Motor neuron (in vitro differentiated cells): ENCODE measurements around the gene HPSE2. TPM values are rescaled to one million over a fixed set of nuclear protein-coding genes. Genes with fewer than 3 reads are reported as not detected.

ENCODE experiments used
- ATAC-seq, 8 experiments: fragments of 200-7000 bp; cut with Tn5 transposase; replicated peaks in 6 of 8; 2 replicates each; pipeline ENCODE4 v1.8.0; 2021; ENCODE audit warnings: mild to moderate bottlenecking in 8 of 8, moderate library complexity in 8 of 8
- H3K27ac ChIP-seq, 2 donors: fragments of 250-450 bp; sonication (Bioruptor Pico); 2 replicates each; pipeline ENCODE4 v1.9.0; 2021; ENCODE audit warnings: antibody characterized with exemption in 2 of 2, mild to moderate bottlenecking in 2 of 2, moderate library complexity in 1 of 2
- H3K4me1 ChIP-seq, 2 donors: fragments of 250-450 bp; sonication (Bioruptor Pico); replicated peaks in 1 of 2; 2 replicates each; pipeline ENCODE4 v1.6.1; 2021; ENCODE audit warnings: antibody characterized with exemption in 2 of 2, mild to moderate bottlenecking in 2 of 2, moderate library complexity in 1 of 2
- H3K4me3 ChIP-seq, 5 donors: fragments of 250-450 bp; sonication (Bioruptor Pico); 2 replicates each; pipeline ENCODE4 v1.9.0; 2021; ENCODE audit warnings: antibody characterized with exemption in 5 of 5, mild to moderate bottlenecking in 5 of 5, moderate library complexity in 4 of 5
- WGBS, 10 experiments: fragments of 450-650 bp; shearing (Covaris generic); methylation state at CpG; one replicate each; pipeline ENCODE4 v1.0.0; 2022; 5-methylcytosine and 5-hydroxymethylcytosine counted together
- in situ Hi-C, 9 experiments: fragments of 400-800 bp; cut with MboI; loops; one replicate each; pipeline ENCODE4 v1.15.0; 2021; ENCODE audit warnings: low sequenced_read_pairs in 9 of 9, low pct_unique_long_range_greater_than_20kb in 2 of 9; ENCODE audit not compliant: unreplicated experiment in 9 of 9
- total RNA-seq, 8 experiments: library from RNA; unstranded; fragments of 300-600 nt; gene quantifications; 2 replicates each; pipeline versions ENCODE4 v1.2.3 to v1.2.4, GENCODE V29; 2022

Gene HPSE2
- total RNA-seq, 8 experiments from 2014 or later: 0.05 to 0.62 (median 0.13) TPM; not detected in 1

GRCh38 chr10:98487649-98488048, 748.0 kb downstream of the HPSE2 start:
- Histone ChIP-seq H3K4me3 (no peak overlapping the region), H3K4me1 (no peaks in the 10 kb centered on the region), H3K27ac (no peak overlapping the region)
- in situ Hi-C loops: loop anchor here in 1 of 9 experiments (25.0 kb wide), 1 partner anchor 175 kb away; no protein-coding TSS in a partner anchor
- WGBS, 10 experiments: 59 to 100% (median 81%) methylated on average over 1 to 3 of the region's 3 CpGs; no CpG with 5 or more reads in 2 of the 10 experiments
- ATAC-seq: no peak

GRCh38 chr10:98486421-98486820, 749.2 kb downstream of the HPSE2 start:
- ATAC-seq: peak in 2 of 8 experiments; percentile 69 to 73
- no peaks in the 10 kb centered on the region for H3K4me1 ChIP-seq
- no peak overlapping the region for H3K4me3 ChIP-seq
- no peak overlapping the region for H3K27ac ChIP-seq
- in situ Hi-C loops: loop anchor here in 1 of 9 experiments (25.0 kb wide), 1 partner anchor 176 kb away; no protein-coding TSS in a partner anchor
- 17 to 100% (median 62%) methylated on average over 1 to 3 of the region's 3 CpGs for WGBS, 10 experiments

- ATAC-seq: no peak
- in situ Hi-C loops: loop anchor here in 1 of 9 experiments (25.0 kb wide), 1 partner anchor 176 kb away; no protein-coding TSS in a partner anchor
- H3K27ac ChIP-seq: no peak overlapping the region
- 40 to 100% (median 67%) methylated on average over 1 to 2 of the region's 2 CpGs; no CpG with 5 or more reads in 6 of the 10 experiments for WGBS, 10 experiments
- no peaks in the 10 kb centered on the region for H3K4me1 ChIP-seq
- H3K4me3 ChIP-seq: no peak overlapping the region
These were observed 749.7 kb downstream of the HPSE2 start for GRCh38 chr10:98485959-98486358.

- in situ Hi-C loops: loop anchor here in 1 of 9 experiments (25.0 kb wide), 1 partner anchor 179 kb away; no protein-coding TSS in a partner anchor
- no peak for ATAC-seq
- H3K27ac ChIP-seq: no peak overlapping the region
- H3K4me3 ChIP-seq: no peak overlapping the region
- no peaks in the 10 kb centered on the region for H3K4me1 ChIP-seq
These were observed 752.0 kb downstream of the HPSE2 start for GRCh38 chr10:98483658-98484057.

GRCh38 chr10:98482096-98482495, 753.6 kb downstream of the HPSE2 start:
- 67 to 100% (median 90%) methylated on average over 1 to 2 of the region's 2 CpGs; no CpG with 5 or more reads in 4 of the 10 experiments for WGBS, 10 experiments
- in situ Hi-C loops: loop anchor here in 1 of 9 experiments (25.0 kb wide), 1 partner anchor 180 kb away; no protein-coding TSS in a partner anchor
- Histone ChIP-seq H3K27ac (no peak overlapping the region), H3K4me3 (no peak overlapping the region), H3K4me1 (no peaks in the 10 kb centered on the region)
- no peak for ATAC-seq

- Histone ChIP-seq H3K4me1 (no peaks in the 10 kb centered on the region), H3K4me3 (no peak overlapping the region), H3K27ac (no peak overlapping the region)
- 40 to 93% (median 70%) methylated on average over 2 to 5 of the region's 5 CpGs; no CpG with 5 or more reads in 1 of the 10 experiments for WGBS, 10 experiments
- no peak for ATAC-seq
- in situ Hi-C loops: loop anchor here in 1 of 9 experiments (25.0 kb wide), 1 partner anchor 181 kb away; no protein-coding TSS in a partner anchor
These were observed 754.2 kb downstream of the HPSE2 start for GRCh38 chr10:98481404-98481945.

GRCh38 chr10:98478430-98479222, 757.0 kb downstream of the HPSE2 start:
- H3K27ac ChIP-seq: no peak overlapping the region
- H3K4me1 ChIP-seq: no peaks in the 10 kb centered on the region
- H3K4me3 ChIP-seq: no peak overlapping the region
- no peak for ATAC-seq
- in situ Hi-C loops: loop anchor here in 1 of 9 experiments (25.0 kb wide), 1 partner anchor 184 kb away; no protein-coding TSS in a partner anchor
- 44 to 100% (median 59%) methylated on average over 1 to 6 of the region's 6 CpGs; no CpG with 5 or more reads in 3 of the 10 experiments for WGBS, 10 experiments

GRCh38 chr10:98477861-98478260, 757.8 kb downstream of the HPSE2 start:
- ATAC-seq: no peak
- no peaks in the 10 kb centered on the region for H3K4me1 ChIP-seq
- H3K4me3 ChIP-seq: no peak overlapping the region
- H3K27ac ChIP-seq: no peak overlapping the region
- in situ Hi-C loops: loop anchor here in 1 of 9 experiments (25.0 kb wide), 1 partner anchor 184 kb away; no protein-coding TSS in a partner anchor

GRCh38 chr10:98474628-98475027, 761.0 kb downstream of the HPSE2 start:
- Histone ChIP-seq H3K4me1 (peaks cover 4 to 5% of the 10 kb centered on the region in 2 donors), H3K27ac (no peak overlapping the region), H3K4me3 (no peak overlapping the region)
- ATAC-seq: peak in 3 of 8 experiments; percentile 72 to 77 (median 75)
- in situ Hi-C loops: loop anchor here in 5 of 9 experiments (25.0 kb wide), 2 partner anchors 188 to 763 kb away; partner anchors contain the start of gene HPSE2 (in 4 of the 5)

- WGBS, 10 experiments: 0 to 100% (median 35%) methylated on average over 1 to 4 of the region's 4 CpGs
- H3K4me1 ChIP-seq: peaks cover 4 to 6% of the 10 kb centered on the region in 2 donors
- H3K4me3 ChIP-seq: no peak overlapping the region
- ATAC-seq: peak in 2 of 8 experiments; percentile 13 to 48
- H3K27ac ChIP-seq: no peak overlapping the region
- in situ Hi-C loops: loop anchor here in 4 of 9 experiments (25.0 kb wide), 1 partner anchor 765 kb away; the partner anchor contains the start of gene HPSE2 (in 4 of the 4)
These were observed 763.5 kb downstream of the HPSE2 start for GRCh38 chr10:98472196-98472595.

- in situ Hi-C loops: loop anchor here in 4 of 9 experiments (25.0 kb wide), 1 partner anchor 766 kb away; the partner anchor contains the start of gene HPSE2 (in 4 of the 4)
- H3K4me1 ChIP-seq: peaks cover 4 to 11% of the 10 kb centered on the region in 2 donors
- 22 to 100% (median 82%) methylated on average over 1 to 5 of the region's 5 CpGs; no CpG with 5 or more reads in 1 of the 10 experiments for WGBS, 10 experiments
- no peak for ATAC-seq
- H3K4me3 ChIP-seq: no peak overlapping the region
- H3K27ac ChIP-seq: no peak overlapping the region
These were observed 764.8 kb downstream of the HPSE2 start for GRCh38 chr10:98470850-98471249.

- ATAC-seq: no peak
- 20 to 80% (median 58%) methylated on average over 1 to 2 of the region's 2 CpGs; no CpG with 5 or more reads in 2 of the 10 experiments for WGBS, 10 experiments
- in situ Hi-C loops: loop anchor here in 5 of 9 experiments (10.0 to 25.0 kb wide), 2 partner anchors 768 to 776 kb away; partner anchors contain the start of gene HPSE2 (in 4 of the 5)
- Histone ChIP-seq H3K4me3 (no peak overlapping the region), H3K4me1 (peaks cover 4 to 11% of the 10 kb centered on the region in 2 donors), H3K27ac (no peak overlapping the region)
These were observed 766.4 kb downstream of the HPSE2 start for GRCh38 chr10:98469001-98469931.
